OCI-LY1 (cell line): ENCODE measurements around the gene C1QL2.

Experiments
- H2AFZ ChIP-seq: fragments of 200-600 bp; sonication (generic), shearing (Covaris generic); 2 replicates; pipeline ENCODE4 v1.6.0; 2014; ENCODE audit warnings: antibody characterized with exemption, mild to moderate bottlenecking, low read length
- H3F3A ChIP-seq: fragments of 200-600 bp; sonication (generic), shearing (Covaris generic); 2 replicates; pipeline ENCODE4 v1.6.0; 2014; ENCODE audit warnings: mild to moderate bottlenecking, antibody characterized with exemption, low read length, moderate library complexity; ENCODE audit not compliant: insufficient read depth
- H3K27ac ChIP-seq: fragments of 200-600 bp; sonication (generic); 2 replicates; pipeline ENCODE4 v1.5.1; 2014; ENCODE audit warnings: low read length, mixed run types, mild to moderate bottlenecking, low read depth; ENCODE audit not compliant: poor library complexity, severe bottlenecking
- H3K27me3 ChIP-seq: fragments of 200-600 bp; sonication (generic); 2 replicates; pipeline ENCODE4 v1.6.0; 2014; ENCODE audit warnings: antibody characterized with exemption, mild to moderate bottlenecking, low read length, moderate library complexity; ENCODE audit not compliant: insufficient read depth
- H3K36me3 ChIP-seq: fragments of 200-600 bp; sonication (generic); 2 replicates; pipeline ENCODE4 v1.6.1; 2014; ENCODE audit warnings: mild to moderate bottlenecking, antibody characterized with exemption, low read length, moderate library complexity, mixed read lengths; ENCODE audit not compliant: insufficient read depth
- H3K4me1 ChIP-seq: fragments of 200-600 bp; sonication (generic); 2 replicates; pipeline ENCODE4 v1.5.1; 2014; ENCODE audit warnings: mild to moderate bottlenecking, low read length, moderate library complexity; ENCODE audit not compliant: insufficient read depth, severe bottlenecking
- H3K4me2 ChIP-seq: fragments of 200-600 bp; sonication (generic), shearing (Covaris generic); 2 replicates; pipeline ENCODE4 v1.6.1; 2014; ENCODE audit warnings: low read length
- H3K4me3 ChIP-seq: fragments of 200-600 bp; sonication (generic); 2 replicates; pipeline ENCODE4 v1.5.1; 2014; ENCODE audit warnings: low read length, low read depth, mild to moderate bottlenecking, mixed read lengths; ENCODE audit not compliant: poor library complexity, severe bottlenecking
- H3K79me2 ChIP-seq: fragments of 200-600 bp; shearing (Covaris generic); 2 replicates; pipeline ENCODE4 v1.6.1; 2016; ENCODE audit warnings: mixed run types, low read length, mixed read lengths; ENCODE audit not compliant: insufficient read depth
- H3K9ac ChIP-seq: fragments of 200-600 bp; sonication (generic), shearing (Covaris generic); 2 replicates; pipeline ENCODE4 v1.6.1; 2014; ENCODE audit warnings: mild to moderate bottlenecking, low read length, mixed read lengths
- H3K9me2 ChIP-seq: fragments of 200-600 bp; sonication (generic), shearing (Covaris generic); 2 replicates; pipeline ENCODE4 v1.6.1; 2014; ENCODE audit warnings: low read depth, mild to moderate bottlenecking, low read length, mixed read lengths
- H3K9me3 ChIP-seq: fragments of 200-600 bp; shearing (Covaris generic); 2 replicates; pipeline ENCODE4 v1.6.1; 2014; ENCODE audit warnings: low read length, mixed read lengths
- H4K20me1 ChIP-seq: fragments of 200-600 bp; sonication (generic), shearing (Covaris generic); 2 replicates; pipeline ENCODE4 v1.6.0; 2016; ENCODE audit warnings: mild to moderate bottlenecking, low read length; ENCODE audit not compliant: insufficient read depth
- EZH2 ChIP-seq: fragments of 200-600 bp; sonication (generic), shearing (Covaris generic); IDR thresholded peaks from 2 replicates; pipeline ENCODE4 v1.8.0; 2017; ENCODE audit warnings: borderline replicate concordance, mixed run types, mild to moderate bottlenecking, antibody characterized with exemption, low read length, moderate library complexity, mixed read lengths
- TF ChIP-seq, protein P1 (sequence below): fragments of 200-600 bp; sonication (generic), shearing (Covaris generic); IDR thresholded peaks from 2 replicates; pipeline ENCODE4 v1.5.1; 2017; ENCODE audit warnings: mild to moderate bottlenecking, antibody characterized with exemption, low read length, moderate library complexity, mixed read lengths

Gene C1QL2

DNA sequence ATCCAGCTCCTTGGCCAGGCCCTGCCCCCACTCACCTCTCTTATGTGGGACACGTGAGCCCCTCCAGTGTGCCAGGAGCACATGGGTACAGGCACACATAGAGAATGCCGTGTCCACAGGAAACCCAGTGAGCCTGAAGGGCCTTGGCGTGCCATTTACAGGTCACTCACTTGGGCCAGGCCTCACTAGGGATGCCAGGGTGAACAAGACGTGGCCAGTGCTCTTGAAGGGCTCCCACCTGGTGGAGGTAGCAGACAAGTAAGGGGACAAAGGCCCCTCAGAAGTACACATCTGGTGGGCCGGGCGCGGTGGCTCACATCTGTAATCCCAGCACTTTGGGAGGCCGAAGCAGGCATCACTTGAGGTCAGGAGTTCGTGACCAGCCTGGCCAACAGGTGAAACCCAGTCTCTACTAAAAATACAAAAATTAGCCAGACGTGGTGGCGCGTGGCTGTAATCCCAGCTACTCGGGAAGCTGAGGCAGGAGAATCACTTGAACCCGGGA, 15.1 kb upstream of the C1QL2 start:
- H3F3A ChIP-seq: no peaks in the 10 kb centered on the region
- H3K4me1 ChIP-seq: no peaks in the 10 kb centered on the region
- no peak overlapping the region for H3K27ac ChIP-seq
- H3K27me3 ChIP-seq: no peaks in the 10 kb centered on the region
- H4K20me1 ChIP-seq: no peaks in the 10 kb centered on the region
- H3K4me3 ChIP-seq: no peak overlapping the region
- no peaks in the 10 kb centered on the region for H3K36me3 ChIP-seq
- no peaks in the 10 kb centered on the region for H3K79me2 ChIP-seq
- no peak overlapping the region for H3K4me2 ChIP-seq
- H3K9ac ChIP-seq: no peak overlapping the region
- no peaks in the 10 kb centered on the region for H3K9me3 ChIP-seq
- no peak overlapping the region for H2AFZ ChIP-seq
- no peaks in the 10 kb centered on the region for H3K9me2 ChIP-seq
- TF ChIP-seq EZH2: no peak
- TF ChIP-seq, protein P1, sequence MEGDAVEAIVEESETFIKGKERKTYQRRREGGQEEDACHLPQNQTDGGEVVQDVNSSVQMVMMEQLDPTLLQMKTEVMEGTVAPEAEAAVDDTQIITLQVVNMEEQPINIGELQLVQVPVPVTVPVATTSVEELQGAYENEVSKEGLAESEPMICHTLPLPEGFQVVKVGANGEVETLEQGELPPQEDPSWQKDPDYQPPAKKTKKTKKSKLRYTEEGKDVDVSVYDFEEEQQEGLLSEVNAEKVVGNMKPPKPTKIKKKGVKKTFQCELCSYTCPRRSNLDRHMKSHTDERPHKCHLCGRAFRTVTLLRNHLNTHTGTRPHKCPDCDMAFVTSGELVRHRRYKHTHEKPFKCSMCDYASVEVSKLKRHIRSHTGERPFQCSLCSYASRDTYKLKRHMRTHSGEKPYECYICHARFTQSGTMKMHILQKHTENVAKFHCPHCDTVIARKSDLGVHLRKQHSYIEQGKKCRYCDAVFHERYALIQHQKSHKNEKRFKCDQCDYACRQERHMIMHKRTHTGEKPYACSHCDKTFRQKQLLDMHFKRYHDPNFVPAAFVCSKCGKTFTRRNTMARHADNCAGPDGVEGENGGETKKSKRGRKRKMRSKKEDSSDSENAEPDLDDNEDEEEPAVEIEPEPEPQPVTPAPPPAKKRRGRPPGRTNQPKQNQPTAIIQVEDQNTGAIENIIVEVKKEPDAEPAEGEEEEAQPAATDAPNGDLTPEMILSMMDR: no peak

DNA sequence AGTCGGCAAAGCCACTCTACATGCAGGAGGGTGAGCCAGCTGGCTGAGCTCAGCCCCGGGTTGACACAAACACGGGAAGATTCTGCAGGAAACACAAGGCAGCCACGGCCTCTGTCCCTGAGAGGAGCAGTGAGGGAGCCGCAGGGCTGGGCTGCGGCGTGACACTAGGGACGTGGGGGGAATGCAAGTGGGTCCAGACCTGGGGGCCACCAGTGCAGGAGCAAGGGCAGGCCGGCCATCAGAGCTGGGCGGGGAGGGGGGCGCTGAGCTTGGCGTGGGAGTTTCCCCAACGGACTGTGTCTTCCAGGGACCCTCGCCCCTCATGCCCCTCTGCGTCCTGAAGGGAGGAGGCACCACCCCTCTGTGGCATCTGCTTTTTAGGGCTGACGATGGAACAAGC, 12.0 kb upstream of the C1QL2 start:
- H3K27me3 ChIP-seq: no peaks in the 10 kb centered on the region
- no peaks in the 10 kb centered on the region for H3K9me2 ChIP-seq
- no peaks in the 10 kb centered on the region for H3K36me3 ChIP-seq
- no peak for TF ChIP-seq EZH2
- TF ChIP-seq, protein P1: no peak
- H3K27ac ChIP-seq: no peak overlapping the region
- no peaks in the 10 kb centered on the region for H4K20me1 ChIP-seq
- H3K4me3 ChIP-seq: no peak overlapping the region
- H3K79me2 ChIP-seq: no peaks in the 10 kb centered on the region
- no peak overlapping the region for H3K9ac ChIP-seq
- no peaks in the 10 kb centered on the region for H3K4me1 ChIP-seq
- no peaks in the 10 kb centered on the region for H3F3A ChIP-seq
- H3K4me2 ChIP-seq: no peak overlapping the region
- no peaks in the 10 kb centered on the region for H3K9me3 ChIP-seq
- H2AFZ ChIP-seq: no peak overlapping the region

DNA sequence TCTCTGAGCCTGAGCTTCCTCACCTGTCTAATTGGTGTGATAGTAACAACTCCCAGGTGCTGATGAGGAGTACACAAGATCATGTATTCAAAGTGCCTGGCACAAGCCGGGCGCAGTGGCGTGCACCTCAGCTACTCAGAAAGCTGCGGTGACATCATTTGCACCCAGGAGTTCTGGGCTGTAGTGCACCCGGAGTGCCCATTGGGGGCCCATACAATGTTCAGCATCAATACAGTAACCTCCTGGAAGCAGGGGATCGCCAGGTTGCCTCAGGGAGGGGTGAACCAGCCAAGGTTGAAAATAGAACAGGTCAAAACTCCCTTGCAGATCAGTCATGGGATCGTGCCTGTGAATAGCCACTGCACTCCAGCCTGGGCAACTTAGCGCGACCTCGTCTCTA, 11.2 kb upstream of the C1QL2 start:
- H3K9me2 ChIP-seq: no peaks in the 10 kb centered on the region
- no peaks in the 10 kb centered on the region for H4K20me1 ChIP-seq
- H3K9ac ChIP-seq: no peak overlapping the region
- no peaks in the 10 kb centered on the region for H3F3A ChIP-seq
- H3K4me2 ChIP-seq: no peak overlapping the region
- no peaks in the 10 kb centered on the region for H3K79me2 ChIP-seq
- H3K27ac ChIP-seq: no peak overlapping the region
- H3K36me3 ChIP-seq: no peaks in the 10 kb centered on the region
- H3K9me3 ChIP-seq: no peaks in the 10 kb centered on the region
- H3K4me3 ChIP-seq: no peak overlapping the region
- H3K4me1 ChIP-seq: no peaks in the 10 kb centered on the region
- no peaks in the 10 kb centered on the region for H3K27me3 ChIP-seq
- H2AFZ ChIP-seq: no peak overlapping the region
- TF ChIP-seq EZH2: no peak
- TF ChIP-seq, protein P1: no peak
